Measurements from ENCODE around the gene MUC6. TPM values are rescaled to one million over a fixed set of nuclear protein-coding genes. Genes with fewer than 3 reads are reported as not detected.

MUC6 gene
- total RNA-seq, 1 donor from 2014 or later = not detected

- H3K36me3 ChIP-seq (ENCODE audit: control insufficient read depth, insufficient read depth, low read length) = no peaks in the 10 kb centered on the region
- H3K4me3 ChIP-seq (ENCODE audit: low read depth, low read length) = no peak overlapping the region
- TF ChIP-seq CTCF (IDR thresholded peaks at IDR 0.05; ENCODE audit: insufficient read depth, low read length, severe bottlenecking) = no peak
- DNase-seq (ENCODE audit: low read depth) (no peak), FAIRE-seq (no peak)
- H3K27me3 ChIP-seq (ENCODE audit: control insufficient read depth, insufficient read depth, low read length) = no peaks in the 10 kb centered on the region
These were observed 9.7 kb downstream of the MUC6 start for GRCh38 chr11:1026641-1027482.

DNA sequence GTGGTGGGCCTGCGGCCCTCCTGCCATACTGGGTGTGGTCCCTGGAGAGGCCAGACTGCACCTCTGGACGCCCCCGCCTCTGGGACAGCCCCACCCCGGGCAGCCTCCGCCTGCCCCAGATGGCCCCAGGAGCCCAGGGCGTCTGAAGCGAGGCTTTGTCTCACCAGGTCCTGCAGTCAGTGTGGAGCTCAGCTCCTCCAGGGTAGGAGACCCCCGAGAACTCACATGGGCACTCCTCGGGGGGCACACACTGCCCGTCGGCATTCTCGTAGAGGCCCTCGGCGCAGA lies 10.4 kb downstream of the MUC6 start:
- DNase-seq (ENCODE audit: low read depth) (no peak), FAIRE-seq (no peak)
- Histone ChIP-seq H3K36me3 (ENCODE audit: control insufficient read depth, insufficient read depth, low read length) (no peaks in the 10 kb centered on the region), H3K4me3 (ENCODE audit: low read depth, low read length) (no peak overlapping the region), H3K27me3 (ENCODE audit: control insufficient read depth, insufficient read depth, low read length) (no peaks in the 10 kb centered on the region)
- TF ChIP-seq CTCF (IDR thresholded peaks at IDR 0.05; ENCODE audit: insufficient read depth, low read length, severe bottlenecking) = no peak

DNA sequence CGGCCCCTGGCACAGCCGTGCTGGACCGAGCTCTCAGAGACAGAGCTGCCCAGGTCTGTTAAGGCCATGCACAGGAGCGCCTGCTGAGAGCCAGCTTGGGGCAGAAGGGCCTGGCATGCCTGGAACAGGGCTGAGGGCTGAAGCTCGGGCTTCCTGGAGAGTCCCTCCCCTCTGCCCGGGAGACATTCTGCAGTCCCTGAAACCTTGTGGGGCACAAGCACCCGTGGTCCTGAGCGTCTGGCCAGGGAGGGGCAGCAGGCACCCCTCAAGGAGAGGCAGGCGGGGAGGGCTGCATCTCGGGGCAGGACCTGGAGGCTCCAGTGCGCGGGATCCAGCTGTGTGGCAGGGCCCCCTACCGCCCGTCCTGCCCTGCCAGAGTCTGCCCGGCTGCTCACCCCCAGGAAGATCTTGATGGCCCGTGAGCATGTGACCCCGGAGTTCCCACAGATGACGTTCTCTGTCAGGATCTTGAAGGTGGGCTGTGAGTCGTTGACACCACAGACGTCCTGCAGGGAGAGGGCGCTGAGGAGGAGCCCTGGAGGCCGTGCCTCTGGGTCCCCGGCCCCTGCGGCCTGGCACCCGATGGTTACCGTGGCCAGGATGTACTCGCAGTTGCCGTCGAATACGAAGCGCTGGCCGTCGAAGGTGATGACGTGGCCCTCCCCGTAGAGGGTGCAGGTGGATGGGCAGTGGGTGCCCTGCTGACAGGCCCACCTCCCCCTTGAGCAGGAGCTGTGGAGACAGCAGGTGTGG lies 10.9 kb downstream of the MUC6 start:
- Histone ChIP-seq H3K4me3 (ENCODE audit: low read depth, low read length) (no peak overlapping the region), H3K36me3 (ENCODE audit: control insufficient read depth, insufficient read depth, low read length) (no peaks in the 10 kb centered on the region), H3K27me3 (ENCODE audit: control insufficient read depth, insufficient read depth, low read length) (no peaks in the 10 kb centered on the region)
- FAIRE-seq = no peak
- no peak for DNase-seq (ENCODE audit: low read depth)
- TF ChIP-seq CTCF (IDR thresholded peaks at IDR 0.05; ENCODE audit: insufficient read depth, low read length, severe bottlenecking) = no peak

DNA sequence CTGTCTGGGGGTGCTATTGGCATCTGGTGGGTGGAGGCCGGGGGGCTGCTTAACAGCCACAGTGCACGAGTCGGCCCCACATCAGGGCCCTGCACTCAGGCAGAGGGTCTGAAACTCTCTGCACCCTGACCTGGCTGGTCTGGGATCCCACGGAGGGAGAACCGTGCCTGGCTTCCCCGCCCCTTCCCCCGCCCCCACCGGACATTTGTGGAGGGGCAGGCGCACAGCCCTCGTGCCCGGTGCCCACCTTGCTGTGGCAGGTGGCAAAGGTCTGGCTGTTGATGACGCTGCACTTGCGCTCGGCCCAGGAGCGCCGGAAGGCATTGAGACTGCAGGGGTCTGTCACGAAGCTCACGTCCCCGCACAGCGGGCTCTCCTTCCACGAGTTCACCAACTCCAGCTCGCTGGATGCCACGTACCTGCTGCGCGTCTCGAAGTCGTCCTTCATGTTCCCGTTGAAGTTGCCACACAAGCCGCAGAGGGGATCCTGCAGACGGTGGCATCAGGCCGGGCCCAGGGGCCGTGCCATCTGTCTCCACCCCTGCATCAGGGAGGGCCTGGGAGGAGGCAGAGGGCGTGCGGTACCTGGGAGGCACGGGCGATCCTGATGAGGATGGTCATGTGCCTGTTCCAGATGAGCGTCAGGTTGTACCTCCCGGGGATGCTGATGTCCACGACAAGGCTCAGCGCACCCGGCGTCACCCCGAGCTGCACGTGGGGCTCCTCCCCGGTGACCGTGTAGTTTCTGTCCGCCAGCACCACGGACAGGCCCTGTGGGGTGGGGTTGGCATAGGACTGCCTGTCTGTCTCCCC lies 11.7 kb downstream of the MUC6 start:
- TF ChIP-seq CTCF (IDR thresholded peaks at IDR 0.05; ENCODE audit: insufficient read depth, low read length, severe bottlenecking) = no peak
- Histone ChIP-seq H3K4me3 (ENCODE audit: low read depth, low read length) (no peak overlapping the region), H3K36me3 (ENCODE audit: control insufficient read depth, insufficient read depth, low read length) (no peaks in the 10 kb centered on the region), H3K27me3 (ENCODE audit: control insufficient read depth, insufficient read depth, low read length) (no peaks in the 10 kb centered on the region)
- DNase-seq (ENCODE audit: low read depth) = no peak
- no peak for FAIRE-seq

GRCh38 chr11:1023811-1024596 lies 12.5 kb downstream of the MUC6 start:
- FAIRE-seq = no peak
- no peak overlapping the region for H3K4me3 ChIP-seq (ENCODE audit: low read depth, low read length)
- no peaks in the 10 kb centered on the region for H3K27me3 ChIP-seq (ENCODE audit: control insufficient read depth, insufficient read depth, low read length)
- no peak for TF ChIP-seq CTCF (IDR thresholded peaks at IDR 0.05; ENCODE audit: insufficient read depth, low read length, severe bottlenecking)
- DNase-seq (ENCODE audit: low read depth) = no peak
- no peaks in the 10 kb centered on the region for H3K36me3 ChIP-seq (ENCODE audit: control insufficient read depth, insufficient read depth, low read length)

Measured in bronchial epithelial cell (primary cell).